AG04449 (cell line): Measurements from ENCODE around the gene PIEZO2.

Experiments used
- CTCF ChIA-PET: fragments of 350-600 bp; formaldehyde crosslinking; extraction: SDS; loops from one replicate; lab custom pipeline; 2021; ENCODE audit warnings: antibody characterized with exemption; lab: Yijun Ruan, JAX
- POLR2A ChIA-PET: fragments of 400-600, 350-600 bp; formaldehyde crosslinking; extraction: SDS; loops from one replicate; lab custom pipeline; 2020; ENCODE audit warnings: antibody characterized with exemption, inconsistent platforms; lab: Yijun Ruan, JAX
- DNase-seq: peaks from one replicate; pipeline ENCODE4 v3.0.0-alpha.2; 2010; ENCODE audit warnings: low read depth, low spot score
- H3K4me3 ChIP-seq: 2 replicates; pipeline ENCODE4 v1.5.1; 2011; ENCODE audit warnings: low read depth, mild to moderate bottlenecking, control low read depth, low read length
- CTCF ChIP-seq: IDR thresholded peaks from one replicate; pipeline ENCODE4 v1.5.1; 2011; ENCODE audit warnings: mild to moderate bottlenecking, moderate library complexity, low read length, control low read depth, inconsistent platforms; ENCODE audit not compliant: insufficient read depth; ENCODE audit errors: missing control alignments

Gene PIEZO2

DNA sequence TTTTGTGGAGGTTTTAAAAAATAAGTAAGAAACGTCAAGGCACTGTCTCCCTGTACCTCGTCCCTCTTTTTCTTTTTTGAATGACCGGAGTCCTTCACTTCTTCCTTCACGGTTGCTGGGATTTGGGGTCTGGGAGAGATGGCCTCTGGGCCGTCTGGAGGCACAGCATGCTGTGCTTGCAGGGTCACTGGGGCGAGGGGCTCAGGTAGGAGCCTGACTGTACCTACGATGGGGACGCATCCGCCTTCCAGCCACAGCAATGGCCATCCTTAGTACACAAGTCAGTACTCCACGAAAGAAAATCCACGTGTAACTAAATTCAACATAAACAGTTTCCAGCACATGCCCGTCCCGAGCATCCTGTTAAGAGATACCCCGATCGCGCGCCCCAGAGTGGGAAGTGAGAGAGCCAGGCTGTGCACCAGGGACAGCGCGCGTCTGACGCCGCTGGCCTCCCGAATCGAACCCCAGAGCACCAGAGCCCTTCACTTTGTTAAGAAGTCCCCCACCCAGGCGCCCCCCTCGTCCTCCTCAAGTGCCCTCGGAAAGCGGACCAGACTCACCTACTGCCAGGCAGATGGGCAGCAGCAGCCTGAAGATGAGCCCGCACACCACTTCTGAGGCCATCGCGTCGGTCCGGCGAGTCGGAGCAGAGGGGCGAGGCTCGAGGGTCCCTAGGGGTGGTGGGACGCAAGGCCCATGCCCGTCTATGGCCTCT lies 1.2 kb downstream of the PIEZO2 start:
- no peak for DNase-seq
- ChIA-PET POLR2A (no interaction called here), CTCF (no interaction called here)
- TF ChIP-seq CTCF = no peak
- peak overlapping the region; percentile 57 for H3K4me3 ChIP-seq

DNA sequence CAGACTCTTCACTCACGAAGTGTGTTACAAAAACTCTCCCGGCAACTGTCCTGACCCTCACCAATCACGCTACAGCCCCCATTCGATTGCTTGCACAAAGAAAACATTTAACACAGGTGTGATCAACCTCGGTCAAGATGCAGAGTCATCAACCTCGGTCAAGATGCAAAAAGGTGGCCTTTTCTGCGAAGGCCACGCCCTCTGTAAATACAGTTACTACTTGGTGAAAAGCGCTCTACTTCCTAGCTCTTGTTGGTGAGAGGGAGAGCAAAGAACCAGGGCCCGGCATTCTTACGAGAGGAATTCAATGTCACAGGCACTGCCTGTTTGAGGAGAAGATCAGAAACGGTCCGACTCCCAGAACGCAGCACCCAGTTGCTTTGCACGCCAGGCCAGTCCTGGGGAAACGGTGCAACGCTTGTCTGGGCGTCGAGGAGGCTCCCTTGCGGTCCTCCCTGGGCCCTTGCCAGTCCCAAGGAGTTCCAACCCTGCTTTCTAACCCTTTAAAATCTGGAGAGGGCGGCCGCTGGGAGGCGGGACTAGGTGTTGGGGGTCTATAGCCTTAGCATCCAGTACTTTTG lies 1.9 kb downstream of the PIEZO2 start:
- H3K4me3 ChIP-seq = peak overlapping the region; percentile 57
- POLR2A ChIA-PET = no interaction called here
- no peak for DNase-seq

GRCh38 chr18:11146947-11147345 lies 2.4 kb downstream of the PIEZO2 start:
- DNase-seq = no peak
- no peak for TF ChIP-seq CTCF
- ChIA-PET POLR2A (no interaction called here), CTCF (interaction anchor here (1.2 kb wide), 1 partner anchor 164 kb away, joined by 4 read pairs; no protein-coding TSS in a partner anchor)
- H3K4me3 ChIP-seq = no peak overlapping the region; the same call in 1 of the 2 replicates

More for the DNA sequence above, 1.9 kb downstream of the PIEZO2 start:
- CTCF ChIA-PET = no interaction called here
- no peak for TF ChIP-seq CTCF

- ChIA-PET CTCF (interaction anchor here (1.2 kb wide), 1 partner anchor 164 kb away, joined by 4 read pairs; no protein-coding TSS in a partner anchor), POLR2A (no interaction called here)
- no peak for DNase-seq
- TF ChIP-seq CTCF = no peak
- no peak overlapping the region for H3K4me3 ChIP-seq
These were observed 3.0 kb downstream of the PIEZO2 start for GRCh38 chr18:11146238-11146946.

- CTCF ChIA-PET = interaction anchor here (1.2 to 2.0 kb wide), 2 partner anchors 9 to 165 kb away, joined by 4 to 10 read pairs; no protein-coding TSS in a partner anchor
- no peak overlapping the region for H3K4me3 ChIP-seq
These were observed 3.8 kb downstream of the PIEZO2 start for GRCh38 chr18:11145413-11146191.

More at GRCh38 chr18:11145413-11146191, 3.8 kb downstream of the PIEZO2 start:
- POLR2A ChIA-PET = no interaction called here
- no peak for TF ChIP-seq CTCF
- DNase-seq = no peak
